GM18858 (cell line): ENCODE results near the gene THSD4.

Source experiments
- ATAC-seq: cut with Tn5 transposase; IDR thresholded peaks from one replicate; pipeline ENCODE4 v1.9.1; 2021; ENCODE audit not compliant: unreplicated experiment

THSD4 gene

DNA sequence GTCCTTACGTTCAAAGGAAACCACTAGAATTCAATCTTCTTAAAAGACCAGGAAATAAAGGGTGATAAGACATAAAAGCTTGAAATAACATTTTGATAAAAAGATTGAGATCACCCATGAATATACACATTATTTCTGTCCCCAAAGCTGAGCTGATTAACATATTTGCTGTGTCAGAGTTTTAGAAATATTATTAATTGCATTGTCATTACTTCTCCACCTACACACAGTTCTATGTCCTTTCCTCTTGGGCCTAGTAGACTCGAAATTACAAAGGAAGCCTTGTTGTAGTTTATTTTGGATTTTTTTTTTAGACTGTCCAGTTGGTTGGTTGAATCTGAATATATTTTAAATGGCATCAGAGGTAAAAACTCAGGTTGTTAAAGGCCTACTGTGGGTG, 614.0 kb downstream of the THSD4 start:
- no peak for ATAC-seq

DNA sequence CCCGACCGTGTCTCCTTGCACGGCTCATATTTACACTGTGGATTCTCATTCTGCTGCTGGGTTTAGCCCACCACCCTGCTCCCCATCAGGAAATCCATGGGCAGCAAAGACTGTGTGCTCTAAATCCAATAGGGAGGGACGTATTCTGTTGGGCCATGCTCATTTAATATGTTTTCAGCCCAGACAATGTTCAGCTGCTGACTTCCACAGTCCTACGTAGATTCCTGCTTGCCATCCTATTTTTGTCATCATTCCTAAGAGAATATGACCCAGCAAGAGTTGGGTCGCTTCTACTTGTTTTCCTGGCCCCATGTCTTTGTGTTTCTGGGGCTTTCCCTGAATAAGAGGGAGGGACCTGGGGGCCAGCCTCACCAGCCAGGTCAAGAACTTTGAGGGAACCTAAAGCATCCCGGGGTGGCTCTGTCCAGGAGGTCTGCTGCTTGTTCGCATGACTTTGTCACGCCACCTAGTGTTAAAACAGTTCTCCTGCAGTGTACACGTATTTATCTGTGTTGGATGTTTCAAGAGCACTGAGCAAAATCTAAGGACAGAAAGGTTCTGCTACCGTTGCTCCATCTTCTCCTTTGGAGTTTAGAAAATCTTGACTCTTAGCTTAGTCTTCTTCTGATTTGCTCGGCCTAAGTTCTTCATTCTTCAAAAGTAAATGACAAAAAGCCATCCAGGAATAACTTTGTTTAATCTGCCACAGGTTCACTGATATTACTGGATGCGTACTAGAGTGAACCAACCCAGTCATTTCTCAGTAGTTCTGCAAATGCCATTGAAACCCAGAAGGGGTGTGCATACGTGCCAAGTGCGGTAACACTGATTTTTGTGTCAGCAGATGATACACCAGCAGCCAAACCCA, 615.2 kb downstream of the THSD4 start:
- no peak for ATAC-seq

DNA sequence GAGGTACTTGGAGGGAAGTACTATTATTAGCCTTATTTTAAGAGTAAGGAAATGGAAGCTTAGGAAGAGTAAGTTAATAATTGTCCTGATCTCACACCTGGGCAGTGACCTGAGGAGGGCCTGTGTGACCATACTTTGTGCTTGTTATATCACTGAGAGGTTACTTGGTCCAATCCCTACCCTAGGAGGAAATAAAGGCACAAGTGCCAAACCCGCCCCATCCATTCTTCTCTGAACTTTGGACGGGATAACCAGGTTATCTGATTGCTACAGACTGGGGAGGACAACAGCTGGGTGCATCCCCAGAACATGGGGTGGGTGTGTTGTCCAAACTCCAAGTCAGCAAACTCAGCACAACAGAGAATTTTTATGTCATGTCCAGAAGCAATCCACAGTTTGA, 617.4 kb downstream of the THSD4 start:
- no peak for ATAC-seq

DNA sequence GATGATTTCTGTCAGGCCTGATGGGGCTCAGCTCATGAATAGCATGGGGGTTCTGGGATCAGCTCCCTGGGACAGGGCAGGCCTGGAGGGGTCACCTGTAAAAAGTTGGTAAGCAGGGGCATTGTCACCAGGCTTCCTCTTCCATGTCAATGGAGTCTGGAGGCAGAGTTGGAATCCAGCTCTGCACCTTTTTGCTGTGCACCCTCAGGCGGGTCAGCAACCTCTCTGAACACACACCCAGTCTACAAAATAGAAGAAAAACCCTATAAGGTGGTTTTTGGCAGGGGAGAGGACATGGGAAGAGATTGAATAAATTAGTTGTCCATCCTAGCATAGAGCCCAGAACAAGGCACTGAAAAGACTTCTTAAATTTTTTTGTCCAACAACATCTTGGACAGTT, 617.9 kb downstream of the THSD4 start:
- ATAC-seq: no peak

DNA sequence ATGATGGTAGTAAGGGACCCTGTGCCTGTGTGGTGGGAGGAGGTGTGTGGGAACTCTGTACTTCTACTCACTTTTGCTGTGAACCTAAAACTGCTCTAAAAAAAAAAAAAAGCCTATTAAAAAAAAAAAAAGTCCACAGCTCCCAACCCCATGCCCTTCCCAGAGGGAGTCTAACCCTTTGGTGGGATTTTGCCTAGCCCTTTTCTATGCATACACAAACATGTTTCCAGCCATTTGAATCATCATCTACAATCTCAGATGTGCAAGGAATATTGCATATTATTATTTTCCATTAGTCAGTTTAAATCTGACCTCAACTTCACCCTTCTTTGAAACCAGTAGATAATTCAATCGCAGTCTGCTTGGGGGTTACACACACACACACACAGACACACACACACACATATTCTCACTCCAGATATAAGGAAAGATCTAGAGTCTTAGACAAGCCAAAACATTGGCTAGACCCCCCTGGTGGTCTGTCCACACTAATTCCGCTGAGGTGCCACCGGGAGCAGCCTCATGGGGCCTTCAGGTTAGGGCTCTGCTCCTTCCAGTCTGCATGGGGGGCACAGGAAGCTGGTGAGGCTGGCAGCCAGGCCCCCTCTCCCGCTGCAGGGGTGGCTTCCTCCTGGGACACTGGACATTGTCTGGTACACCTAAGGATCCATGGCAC, 619.6 kb downstream of the THSD4 start:
- no peak for ATAC-seq

DNA sequence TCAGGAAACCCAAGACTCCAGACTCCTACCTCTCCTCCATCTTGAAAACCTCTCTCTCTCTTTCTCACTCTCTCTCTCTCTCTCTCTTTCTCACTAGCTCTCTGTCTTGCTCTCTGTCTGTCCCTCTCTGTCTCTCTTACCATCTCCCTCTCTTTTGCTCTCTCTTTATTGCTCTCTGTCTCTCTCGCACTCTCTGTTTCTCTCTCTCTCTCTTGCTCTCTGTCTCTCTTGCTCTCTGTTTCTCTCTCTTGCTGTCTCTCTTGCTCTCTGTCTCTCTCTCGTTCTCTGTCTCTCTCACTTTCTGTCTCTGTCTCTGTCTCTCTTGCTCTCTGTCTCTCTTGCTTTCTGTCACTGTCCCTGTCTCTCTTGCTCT, 620.1 kb downstream of the THSD4 start:
- ATAC-seq: no peak

DNA sequence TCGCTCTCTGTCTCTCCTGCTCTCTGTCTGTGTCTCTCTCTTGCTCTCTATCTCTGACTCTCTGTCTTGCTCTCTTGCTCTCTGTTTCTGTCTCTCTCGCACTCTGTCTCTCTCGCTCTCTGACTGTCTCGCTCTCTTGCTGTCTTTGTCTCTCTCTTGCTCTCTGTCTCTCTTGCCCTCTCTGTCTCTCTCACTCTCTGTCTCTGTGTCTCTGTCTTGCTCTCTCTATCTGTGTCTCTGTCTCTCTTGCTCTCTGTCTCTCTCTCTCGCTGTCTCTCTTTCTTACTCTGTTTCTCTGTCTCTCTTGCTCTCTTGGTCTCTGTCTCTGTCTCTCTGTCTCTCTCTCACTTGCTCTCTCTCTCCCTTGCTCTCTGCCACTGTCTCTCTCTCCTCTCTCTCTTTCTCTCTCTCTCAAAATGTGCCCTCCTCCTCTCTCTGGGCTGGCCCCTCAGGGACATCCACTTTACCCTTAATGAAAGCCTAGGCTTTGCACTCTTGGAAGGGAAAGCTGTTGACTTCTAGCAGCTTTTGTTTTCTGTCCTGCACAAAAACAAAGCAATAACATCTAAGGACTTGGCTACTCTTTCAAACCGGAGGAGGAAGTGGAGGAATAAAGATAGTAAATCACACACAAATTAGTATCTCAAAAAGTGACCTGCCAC, 621.1 kb downstream of the THSD4 start:
- no peak for ATAC-seq

DNA sequence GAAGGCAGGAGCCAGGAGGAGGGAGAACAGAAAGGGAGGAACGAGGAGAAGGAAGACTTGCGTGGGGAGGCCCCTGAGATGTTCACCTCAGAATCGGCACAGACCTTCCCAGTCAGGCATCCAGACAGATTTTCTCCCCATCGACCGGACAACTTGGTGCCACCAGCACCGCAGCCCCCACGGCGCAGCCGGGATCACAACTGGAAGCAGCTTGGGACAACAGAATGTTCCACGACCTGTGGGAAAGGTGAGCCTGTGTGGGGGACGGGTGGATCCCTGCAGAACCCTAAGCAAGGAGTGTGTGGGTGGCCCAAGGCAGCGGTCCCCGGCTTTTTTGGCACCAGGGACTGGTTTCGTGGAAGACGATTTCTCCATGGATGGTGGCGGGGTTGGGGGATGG, 622.5 kb downstream of the THSD4 start:
- ATAC-seq: no peak

DNA sequence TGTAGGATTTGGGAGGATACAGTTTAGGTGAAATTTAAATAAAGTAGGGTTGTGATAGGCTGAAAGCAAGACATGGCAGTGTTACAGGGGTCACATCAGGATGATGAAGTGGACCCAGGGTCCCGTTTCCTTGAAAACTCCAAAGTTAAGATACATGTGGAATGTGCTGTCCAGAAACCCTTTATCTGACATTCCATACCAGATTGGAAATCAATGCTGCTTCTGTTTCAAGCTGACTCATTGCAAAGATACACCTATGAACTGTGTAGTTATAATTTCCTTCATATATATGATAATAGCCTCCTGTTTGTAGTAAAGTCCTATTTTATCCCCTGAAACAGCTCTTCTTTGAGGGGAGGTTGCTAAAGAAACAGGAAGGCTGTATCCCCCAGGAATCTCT, 624.1 kb downstream of the THSD4 start:
- no peak for ATAC-seq

DNA sequence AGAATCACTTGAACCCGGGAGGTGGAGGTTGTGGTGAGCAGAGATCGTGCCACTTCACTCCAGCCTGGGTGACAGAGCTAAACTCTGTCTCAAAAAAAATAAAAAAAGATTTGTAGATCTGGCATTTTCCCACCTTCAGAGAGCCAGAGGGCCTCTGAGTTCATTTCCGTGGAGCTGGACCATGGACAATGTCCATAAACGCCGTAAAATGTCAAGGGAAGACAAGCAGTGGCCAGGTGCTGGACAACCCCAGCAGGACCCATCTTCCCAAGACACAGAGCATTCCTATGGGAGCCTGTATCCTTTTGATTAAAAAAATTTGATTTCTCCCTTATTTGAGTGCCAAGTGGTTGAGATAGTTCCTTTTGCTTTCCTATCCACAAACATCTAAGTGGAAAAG, 627.7 kb downstream of the THSD4 start:
- no peak for ATAC-seq

DNA sequence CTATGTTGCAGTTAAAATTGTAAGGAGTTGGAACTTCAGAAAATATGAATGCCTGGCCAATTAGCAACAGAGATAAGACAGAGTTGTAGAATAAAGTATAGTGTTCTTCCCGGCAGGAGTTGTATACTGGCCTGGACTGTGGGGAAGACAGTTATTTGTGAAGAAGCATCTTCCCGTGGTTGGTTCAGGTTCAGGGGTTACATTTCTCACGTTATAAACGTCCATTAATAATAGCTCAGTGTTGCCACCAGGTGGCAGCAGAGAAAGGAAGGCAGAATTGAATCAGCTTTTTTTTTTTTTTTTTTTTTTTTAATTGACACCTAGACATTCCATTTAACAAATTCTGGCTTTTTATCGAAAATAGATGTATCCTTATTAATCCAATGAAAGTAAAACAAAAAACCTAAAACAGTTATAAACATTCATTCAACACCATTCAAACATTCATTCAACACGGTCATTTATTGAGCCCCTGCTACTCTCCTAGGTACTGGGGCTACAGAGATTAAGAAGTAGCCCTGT, 628.7 kb downstream of the THSD4 start:
- no peak for ATAC-seq

DNA sequence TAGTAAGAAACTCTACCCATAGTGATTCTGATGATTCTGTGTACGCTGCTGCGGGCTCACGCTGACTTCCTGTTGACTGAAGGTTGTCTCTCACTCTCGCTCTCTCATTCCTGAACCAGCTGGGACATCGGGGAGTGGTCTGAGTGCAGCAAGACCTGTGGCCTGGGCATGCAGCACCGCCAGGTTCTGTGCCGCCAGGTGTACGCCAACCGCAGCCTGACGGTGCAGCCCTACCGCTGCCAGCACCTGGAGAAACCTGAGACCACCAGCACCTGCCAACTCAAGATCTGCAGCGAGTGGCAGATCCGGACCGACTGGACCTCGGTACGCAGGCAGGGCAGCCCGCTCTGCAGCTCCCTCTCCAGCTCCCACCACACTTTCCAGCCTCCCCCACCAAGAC, 631.4 kb downstream of the THSD4 start:
- ATAC-seq: no peak

DNA sequence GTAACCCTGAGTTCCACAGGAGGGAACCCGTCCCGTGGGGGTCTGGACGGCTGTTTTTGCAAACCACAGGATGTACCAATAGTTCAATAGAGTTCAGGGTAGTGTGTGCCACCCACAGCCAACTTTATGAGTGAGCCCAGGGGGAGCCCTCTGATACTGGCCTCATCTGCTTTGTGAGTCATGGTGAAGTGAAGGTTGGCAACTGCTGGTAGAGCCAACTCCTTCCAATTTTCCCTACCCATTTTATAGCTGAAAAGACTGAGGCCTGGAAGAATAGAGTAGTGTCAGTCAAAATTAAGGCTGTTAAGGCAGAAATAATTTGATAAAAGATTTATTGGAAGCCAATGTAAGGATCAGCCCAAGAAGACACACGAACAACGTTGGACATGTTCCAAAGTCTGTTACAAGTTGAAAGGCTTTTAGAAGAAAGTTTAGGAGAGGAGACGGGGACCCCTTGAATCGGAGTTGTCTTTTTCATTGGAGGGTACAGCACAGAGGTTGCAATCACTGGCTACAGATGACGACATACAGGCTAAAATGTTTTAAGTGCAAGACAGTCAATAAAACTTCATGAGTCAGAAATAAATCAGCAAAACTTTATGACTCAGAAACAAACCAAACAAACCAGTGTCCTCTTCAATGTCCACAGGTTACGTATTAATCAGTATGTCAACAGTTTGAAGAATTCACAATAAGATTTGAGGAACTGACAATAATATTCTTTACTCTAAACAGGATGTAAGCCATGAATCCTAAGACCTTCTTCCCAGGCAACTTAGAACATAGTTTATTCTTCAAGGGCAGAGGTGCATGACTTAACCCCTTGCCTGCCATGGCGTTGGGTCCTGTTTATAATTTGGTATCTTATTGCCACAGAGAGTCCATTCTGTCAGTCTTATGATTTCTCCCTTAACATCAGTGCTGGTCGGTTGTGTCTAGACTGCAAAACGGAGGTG, 632.1 kb downstream of the THSD4 start:
- ATAC-seq: no peak

DNA sequence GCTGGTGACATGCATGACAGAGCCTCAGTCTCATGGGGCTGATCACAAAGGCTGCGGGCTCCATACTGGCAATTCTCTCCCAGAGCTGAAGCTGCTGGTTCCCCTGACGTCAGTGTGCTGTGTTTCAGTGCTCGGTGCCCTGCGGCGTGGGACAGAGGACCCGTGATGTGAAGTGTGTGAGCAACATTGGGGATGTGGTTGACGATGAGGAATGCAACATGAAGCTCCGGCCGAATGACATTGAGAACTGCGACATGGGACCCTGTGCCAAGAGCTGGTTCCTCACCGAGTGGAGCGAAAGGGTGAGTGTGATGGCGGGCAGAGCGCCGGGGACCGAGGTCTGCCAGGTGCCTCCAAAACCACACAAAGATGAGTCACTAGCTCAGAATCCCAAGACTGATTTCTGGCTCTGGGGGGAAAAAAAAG, 633.0 kb downstream of the THSD4 start:
- ATAC-seq: no peak

DNA sequence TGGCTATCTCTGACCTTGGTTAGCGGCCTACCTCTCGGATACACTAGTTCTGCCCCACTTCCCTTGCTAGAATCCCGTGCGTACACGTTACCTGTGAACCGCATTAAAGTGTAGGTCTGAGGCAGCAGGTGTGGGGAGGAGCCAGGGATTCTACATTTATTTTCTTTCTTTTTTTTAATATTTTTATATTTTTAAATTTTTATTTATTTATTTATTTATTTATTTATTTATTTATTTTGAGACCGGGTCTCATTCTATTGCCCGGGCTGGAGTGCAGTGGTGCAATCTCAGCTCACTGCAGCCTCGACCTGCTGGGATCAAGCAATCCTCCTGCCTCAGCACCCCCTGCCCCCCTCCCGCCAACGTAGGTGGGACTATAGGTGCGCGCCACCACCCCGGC, 634.2 kb downstream of the THSD4 start:
- no peak for ATAC-seq

DNA sequence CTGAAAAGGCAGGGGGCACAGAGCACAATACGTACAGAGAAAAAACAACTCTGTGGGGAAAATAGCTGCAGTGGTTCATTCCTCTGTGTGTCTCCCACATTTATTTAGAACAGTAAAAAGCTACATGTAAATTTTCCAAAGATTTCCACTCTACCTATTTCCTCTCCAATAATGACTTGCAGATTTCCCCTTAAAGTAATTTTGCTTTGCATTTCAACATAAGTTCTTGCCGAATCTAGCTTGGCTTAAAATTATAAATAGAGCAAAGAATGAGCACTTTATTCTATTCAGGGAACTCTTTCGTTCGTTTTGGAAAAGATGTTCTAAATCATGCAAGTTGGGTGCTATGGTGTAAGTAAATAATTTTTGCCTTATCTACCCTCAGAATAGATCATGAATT, 636.9 kb downstream of the THSD4 start:
- no peak for ATAC-seq

DNA sequence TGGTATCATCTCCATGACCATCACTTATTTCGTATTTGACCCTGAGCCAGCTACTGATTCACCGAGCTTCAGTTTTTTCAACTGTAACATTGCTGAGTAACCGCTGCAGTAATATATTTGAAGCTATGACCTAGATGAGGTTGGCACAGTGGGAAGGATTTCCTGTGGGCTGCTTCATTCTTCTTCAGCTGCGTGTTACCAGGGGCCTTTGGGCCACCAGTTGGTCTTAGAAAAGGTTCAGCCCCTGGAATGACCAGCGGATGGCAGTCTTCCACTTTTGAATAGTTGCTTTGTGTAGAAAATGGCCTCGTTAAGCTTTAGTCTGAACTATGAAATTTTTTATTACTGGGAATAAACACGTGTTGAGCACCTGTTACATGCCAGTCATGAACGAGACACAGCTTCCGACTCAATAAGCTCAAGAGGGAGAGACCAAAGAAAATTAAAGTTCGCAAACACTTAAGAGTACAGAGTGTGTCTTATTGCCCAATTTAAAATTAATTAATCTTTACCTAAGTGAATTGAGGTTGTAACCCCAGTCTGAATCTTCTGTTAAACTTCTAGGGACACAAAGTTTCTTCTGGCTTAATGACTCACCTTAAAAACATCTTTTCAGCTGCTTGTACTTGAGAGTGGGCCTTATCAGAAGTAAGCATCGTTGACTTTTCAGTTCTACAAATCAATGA, 637.5 kb downstream of the THSD4 start:
- ATAC-seq: no peak

DNA sequence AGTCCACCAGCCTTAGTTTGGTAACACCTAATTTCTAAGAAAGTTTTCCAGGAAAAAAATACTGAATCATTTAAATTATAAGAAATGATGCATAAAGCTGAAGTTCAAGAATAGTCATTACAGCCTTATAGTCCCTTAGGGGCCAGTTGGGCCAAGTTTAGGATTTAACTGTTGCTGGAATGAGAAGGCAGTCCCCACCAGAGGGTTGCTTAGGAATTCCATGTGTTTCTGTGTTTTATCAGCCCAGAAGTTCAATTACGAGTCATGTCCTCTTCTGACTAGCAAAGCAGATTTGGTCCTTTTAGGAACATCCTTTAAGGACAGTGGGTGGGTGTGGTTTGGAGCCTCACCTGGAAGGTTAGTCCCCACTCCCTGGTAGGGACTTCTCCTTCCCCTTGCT, 638.1 kb downstream of the THSD4 start:
- ATAC-seq: no peak

DNA sequence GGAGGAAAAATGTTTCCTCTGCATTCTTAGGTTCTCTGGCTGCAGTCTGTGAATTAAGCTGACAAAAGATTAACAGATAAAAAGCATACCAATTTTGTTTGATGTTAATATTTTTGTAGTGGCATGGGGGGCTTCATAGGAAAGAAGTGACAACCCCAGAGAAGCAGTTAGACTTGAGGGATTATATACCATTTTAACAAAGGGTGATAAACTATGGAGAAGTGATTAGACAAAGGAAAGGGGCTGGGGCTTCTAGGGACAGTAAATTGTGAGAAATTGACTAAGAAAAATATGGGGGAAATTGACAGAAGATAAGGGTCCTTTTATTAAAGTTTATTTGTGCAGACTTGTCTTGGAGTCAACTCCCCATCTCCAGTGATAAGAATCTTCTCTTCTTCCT, 639.4 kb downstream of the THSD4 start:
- ATAC-seq: no peak
